T-helper 2 cell treated with Interferon-gamma antibody and Interleukin-4, amounts not matched to agents 5 μg/mL and 100 μg/mL, for 36 hours (primary cell): Measurements from ENCODE around the gene CREBBP.
A peak's percentile ranks its signal among the peaks of the same experiment; 100 is the strongest.

Experiments used
- DNase-seq: peaks from one replicate; pipeline ENCODE4 v3.0.0; 2021; ENCODE audit warnings: low spot score
- H3K27ac Mint-ChIP-seq: one replicate; pipeline ENCODE4 v1.8.0; 2021; ENCODE audit warnings: mild to moderate bottlenecking, mixed read lengths
- H3K27me3 Mint-ChIP-seq: one replicate; pipeline ENCODE4 v1.8.0; 2021; ENCODE audit warnings: low read depth, mixed read lengths
- H3K36me3 Mint-ChIP-seq: one replicate; pipeline ENCODE4 v1.8.0; 2021; ENCODE audit warnings: low read depth, mixed read lengths
- H3K4me1 Mint-ChIP-seq: one replicate; pipeline ENCODE4 v1.8.0; 2021; ENCODE audit warnings: low read depth, mixed read lengths
- H3K4me3 Mint-ChIP-seq: one replicate; pipeline ENCODE4 v1.8.0; 2022; ENCODE audit warnings: mild to moderate bottlenecking, moderate library complexity, mixed read lengths
- H3K9me3 Mint-ChIP-seq: one replicate; pipeline ENCODE4 v1.8.0; 2021; ENCODE audit warnings: mixed read lengths

Gene CREBBP

DNA sequence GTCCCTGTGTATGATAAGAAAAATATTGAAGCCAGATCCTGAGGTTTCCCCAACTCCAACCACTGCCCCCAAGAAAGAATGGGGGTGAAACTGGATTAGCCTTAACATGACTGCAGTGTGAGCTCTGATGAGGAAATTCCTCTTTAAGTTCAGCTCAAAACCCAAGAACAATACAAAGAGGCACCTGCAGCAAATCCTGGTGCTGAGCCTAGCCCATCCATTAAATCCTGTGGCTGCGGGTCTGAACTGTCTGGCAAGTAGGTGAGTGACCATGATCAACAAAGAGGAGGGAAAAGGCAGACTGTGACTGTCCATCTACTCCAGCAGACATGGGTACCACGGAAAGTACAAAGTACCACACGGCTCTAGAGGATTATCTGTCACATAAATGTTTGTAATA, 64.2 kb downstream of the CREBBP start:
- H3K27me3 Mint-ChIP-seq, result no peaks in the 10 kb centered on the region
- H3K4me3 Mint-ChIP-seq, result no peak overlapping the region
- no peak for DNase-seq
- H3K27ac Mint-ChIP-seq, result no peak overlapping the region
- no peaks in the 10 kb centered on the region for H3K9me3 Mint-ChIP-seq
- peaks cover 3% of the 10 kb centered on the region for H3K36me3 Mint-ChIP-seq
- peaks cover 44% of the 10 kb centered on the region for H3K4me1 Mint-ChIP-seq

DNA sequence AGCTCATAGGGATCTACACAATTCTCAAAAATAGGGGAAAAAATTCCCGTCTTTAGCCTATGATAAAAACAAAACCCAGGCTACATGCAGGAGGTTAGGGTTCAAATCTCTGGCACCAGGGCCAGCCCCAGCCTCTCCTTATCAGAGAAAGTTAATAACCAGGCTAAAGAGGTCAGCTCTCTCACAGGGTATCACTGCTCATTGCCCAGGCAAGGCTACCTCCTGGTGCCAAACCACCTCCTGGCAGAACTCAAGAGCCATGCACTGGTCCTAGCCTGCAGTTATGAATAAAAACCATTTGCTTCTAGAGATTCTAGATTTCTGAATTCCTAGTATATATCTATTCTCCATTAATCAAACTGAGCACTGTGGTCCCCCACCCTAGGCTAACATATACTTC, 65.8 kb downstream of the CREBBP start:
- Mint-ChIP-seq H3K36me3 (peaks cover 16% of the 10 kb centered on the region), H3K27ac (no peak overlapping the region), H3K27me3 (no peaks in the 10 kb centered on the region), H3K4me3 (no peak overlapping the region), H3K9me3 (no peaks in the 10 kb centered on the region), H3K4me1 (peaks cover 48% of the 10 kb centered on the region)
- no peak for DNase-seq

DNA sequence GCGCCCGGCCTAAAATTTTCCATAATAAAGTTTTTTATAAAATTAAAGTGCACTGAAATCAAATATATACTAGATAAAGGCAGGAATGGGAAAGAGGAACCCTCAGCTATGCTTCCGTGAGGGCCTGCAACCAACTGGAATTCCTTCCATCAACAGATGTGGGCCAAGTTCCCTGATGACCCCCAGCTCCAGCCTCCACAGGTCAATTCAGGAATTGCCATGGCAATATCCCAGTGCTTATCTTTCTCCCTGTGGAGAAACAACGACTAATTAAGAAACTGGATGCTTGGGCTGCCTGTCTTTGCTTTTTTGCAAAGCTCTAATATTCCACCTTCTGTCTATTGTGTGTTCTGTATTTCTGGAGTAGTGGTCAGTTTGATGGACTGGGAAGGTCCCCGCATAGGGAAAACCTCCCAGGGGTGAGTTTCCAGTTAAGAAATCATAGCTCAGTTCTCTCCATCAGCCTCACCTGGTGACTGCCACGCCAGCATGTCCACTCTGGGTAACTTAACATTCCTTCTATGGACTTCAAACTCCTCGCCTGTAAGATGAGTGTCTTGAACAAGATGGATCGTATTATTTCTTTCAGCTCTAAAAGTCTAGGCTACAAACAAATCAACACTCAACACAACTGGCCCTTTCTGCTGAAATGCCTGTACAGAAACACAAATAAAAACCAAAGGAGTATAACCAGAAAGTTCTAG, 67.9 kb downstream of the CREBBP start:
- peaks cover 51% of the 10 kb centered on the region for H3K4me1 Mint-ChIP-seq
- H3K36me3 Mint-ChIP-seq, result peaks cover 33% of the 10 kb centered on the region
- no peaks in the 10 kb centered on the region for H3K27me3 Mint-ChIP-seq
- no peak for DNase-seq
- H3K9me3 Mint-ChIP-seq, result no peaks in the 10 kb centered on the region
- H3K27ac Mint-ChIP-seq, result no peak overlapping the region
- no peak overlapping the region for H3K4me3 Mint-ChIP-seq

DNA sequence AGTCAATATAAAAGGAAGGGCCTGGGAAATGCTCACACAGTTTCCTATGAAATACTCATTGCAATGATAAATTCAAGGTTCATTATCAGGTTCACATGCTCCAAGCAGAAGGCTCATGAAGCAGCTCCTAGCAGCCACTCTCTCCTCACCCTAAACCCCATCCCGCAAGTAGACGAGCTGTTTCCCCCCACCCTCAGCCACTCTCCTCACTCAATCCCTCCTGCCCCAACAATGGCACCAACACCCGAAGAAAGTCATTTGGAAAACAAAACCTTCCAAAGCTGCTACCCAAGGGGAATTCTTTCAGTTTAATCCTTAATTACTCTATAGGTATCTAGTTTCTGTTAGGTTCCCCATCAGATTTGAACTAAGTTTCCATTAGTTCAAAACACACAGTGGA, 69.7 kb downstream of the CREBBP start:
- no peaks in the 10 kb centered on the region for H3K27me3 Mint-ChIP-seq
- no peak overlapping the region for H3K4me3 Mint-ChIP-seq
- DNase-seq, result no peak
- peaks cover 51% of the 10 kb centered on the region for H3K36me3 Mint-ChIP-seq
- no peaks in the 10 kb centered on the region for H3K9me3 Mint-ChIP-seq
- H3K27ac Mint-ChIP-seq, result peak overlapping the region; percentile 28
- peaks cover 59% of the 10 kb centered on the region for H3K4me1 Mint-ChIP-seq

DNA sequence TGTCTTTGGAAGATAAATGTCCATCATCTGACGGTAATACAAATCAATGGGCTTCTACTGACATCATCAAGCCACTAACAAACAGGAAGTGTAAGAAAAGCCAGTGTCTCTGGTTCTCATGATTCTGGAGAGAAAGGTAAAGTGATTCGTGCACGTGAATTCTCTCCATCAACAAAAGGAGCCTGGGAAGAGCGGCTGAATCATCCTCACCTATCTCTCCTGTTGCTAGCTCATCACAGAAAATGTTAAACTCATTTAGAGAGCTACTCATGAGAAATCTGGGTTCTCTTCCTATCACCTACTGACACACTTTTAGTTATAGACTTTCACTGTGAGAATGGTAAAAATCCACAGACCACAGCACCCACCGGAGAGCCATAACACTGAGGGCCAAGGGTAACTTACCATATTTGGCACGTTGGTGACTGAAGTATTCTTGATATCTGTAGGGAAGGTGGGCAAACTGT, 70.3 kb downstream of the CREBBP start:
- Mint-ChIP-seq H3K9me3 (no peaks in the 10 kb centered on the region), H3K4me1 (peaks cover 62% of the 10 kb centered on the region), H3K27ac (no peak overlapping the region), H3K27me3 (no peaks in the 10 kb centered on the region), H3K4me3 (no peak overlapping the region), H3K36me3 (peaks cover 54% of the 10 kb centered on the region)
- DNase-seq, result no peak

DNA sequence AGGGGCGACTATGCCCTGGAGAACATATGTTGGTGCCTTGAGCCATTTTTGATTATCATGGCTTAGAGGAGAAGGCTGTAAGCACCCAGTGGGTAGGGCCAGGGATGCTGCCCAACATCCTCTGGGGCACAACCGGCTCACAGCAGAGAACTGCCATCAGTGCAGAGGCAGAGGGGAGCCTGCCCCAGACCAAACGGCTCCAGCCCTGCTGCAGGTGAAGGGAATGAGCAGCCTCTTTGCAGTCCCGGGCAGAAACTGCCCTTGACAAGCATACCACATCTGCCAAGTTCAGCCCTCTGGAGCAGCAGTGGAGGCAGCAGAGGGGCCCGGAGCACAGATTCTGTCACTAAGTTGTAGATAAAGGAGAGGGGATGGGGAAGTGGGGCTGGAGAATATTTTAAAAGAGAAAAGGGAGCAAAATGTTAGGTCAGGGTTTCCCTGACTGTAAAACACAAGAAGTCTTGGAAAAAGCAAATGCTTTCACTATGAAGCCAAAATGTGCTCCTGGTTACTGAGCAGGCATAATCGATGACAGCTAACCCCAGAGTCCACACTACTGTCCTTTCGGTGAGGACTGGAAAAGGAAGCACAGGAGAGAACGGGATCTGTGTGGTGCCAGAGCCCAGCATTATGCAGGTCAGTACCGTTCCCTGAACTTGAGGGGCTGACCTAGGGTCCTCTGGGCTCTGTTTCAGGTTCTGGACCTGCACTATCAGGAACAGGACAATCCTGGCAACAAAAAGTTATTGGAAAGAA, 72.0 kb downstream of the CREBBP start:
- peaks cover 56% of the 10 kb centered on the region for H3K36me3 Mint-ChIP-seq
- no peaks in the 10 kb centered on the region for H3K9me3 Mint-ChIP-seq
- H3K4me1 Mint-ChIP-seq, result peaks cover 67% of the 10 kb centered on the region
- H3K27me3 Mint-ChIP-seq, result no peaks in the 10 kb centered on the region
- no peak for DNase-seq
- peak overlapping the region; percentile 63 for H3K4me3 Mint-ChIP-seq
- H3K27ac Mint-ChIP-seq, result peak overlapping the region; percentile 85

DNA sequence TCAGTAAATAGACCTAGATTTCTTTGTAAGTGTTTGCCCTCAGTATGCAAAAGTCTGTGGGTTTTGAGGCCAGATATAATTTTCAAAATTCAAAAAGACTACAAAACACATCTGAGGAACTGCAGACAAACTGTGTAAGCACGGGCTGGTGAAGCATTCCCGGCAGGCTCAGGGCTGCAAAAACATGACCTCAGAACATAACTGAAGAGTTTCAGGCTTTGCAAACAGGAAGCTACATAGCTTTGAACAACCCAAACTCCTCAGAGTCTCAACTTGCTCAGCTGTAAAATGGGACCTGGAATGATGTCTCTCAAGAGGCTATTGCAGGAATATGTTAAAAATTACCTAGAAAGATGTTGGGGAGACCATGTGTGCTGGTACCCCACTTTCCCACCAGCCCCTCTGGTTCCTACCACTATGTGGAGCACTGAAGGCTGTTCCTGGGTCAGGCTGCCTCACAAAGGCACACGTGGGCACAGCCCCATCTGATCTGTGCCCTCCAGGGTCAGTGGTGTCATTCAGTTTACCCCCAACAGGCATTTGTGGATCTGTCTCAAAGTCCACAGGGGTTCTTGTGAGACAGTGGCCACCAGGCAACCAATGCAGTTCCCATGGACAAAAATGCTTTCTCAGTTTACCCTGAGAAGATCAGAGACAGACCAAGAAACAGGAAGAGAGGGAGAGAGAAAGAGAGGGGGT, 72.9 kb downstream of the CREBBP start:
- Mint-ChIP-seq H3K27me3 (no peaks in the 10 kb centered on the region), H3K4me3 (peak overlapping the region; percentile 63), H3K27ac (peak overlapping the region; percentile 85), H3K9me3 (no peaks in the 10 kb centered on the region), H3K4me1 (peaks cover 64% of the 10 kb centered on the region), H3K36me3 (peaks cover 57% of the 10 kb centered on the region)
- no peak for DNase-seq

DNA sequence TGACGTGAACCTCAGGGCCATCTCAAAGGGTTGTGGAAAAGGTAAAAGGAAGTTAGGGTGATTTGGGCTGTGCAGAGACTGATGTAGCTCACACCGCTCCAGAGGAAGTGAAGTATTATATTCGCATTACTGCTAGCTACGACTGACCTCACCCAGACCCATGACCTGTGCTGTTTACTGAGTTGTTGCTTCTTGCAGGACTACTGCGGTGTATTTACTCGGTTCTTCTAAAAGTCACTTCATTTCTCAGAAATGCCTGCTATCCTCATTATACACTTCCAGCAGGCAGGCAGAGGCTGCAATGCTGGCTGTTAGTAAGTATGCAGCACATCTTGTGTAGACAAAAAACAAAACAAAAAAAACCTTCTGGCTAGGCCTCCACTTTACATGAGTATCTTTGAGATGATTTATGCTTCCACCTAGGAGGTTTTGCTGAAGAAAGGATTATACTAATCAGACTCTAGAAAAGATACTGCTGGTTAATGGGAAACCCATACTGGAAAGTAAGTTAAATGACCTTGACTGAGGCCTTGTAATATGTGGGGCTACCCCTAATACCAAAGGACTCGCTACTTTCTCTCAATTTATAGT, 76.0 kb downstream of the CREBBP start:
- Mint-ChIP-seq H3K9me3 (no peaks in the 10 kb centered on the region), H3K4me1 (peaks cover 57% of the 10 kb centered on the region), H3K36me3 (peaks cover 58% of the 10 kb centered on the region), H3K4me3 (no peak overlapping the region), H3K27ac (no peak overlapping the region), H3K27me3 (no peaks in the 10 kb centered on the region)
- DNase-seq, result no peak

DNA sequence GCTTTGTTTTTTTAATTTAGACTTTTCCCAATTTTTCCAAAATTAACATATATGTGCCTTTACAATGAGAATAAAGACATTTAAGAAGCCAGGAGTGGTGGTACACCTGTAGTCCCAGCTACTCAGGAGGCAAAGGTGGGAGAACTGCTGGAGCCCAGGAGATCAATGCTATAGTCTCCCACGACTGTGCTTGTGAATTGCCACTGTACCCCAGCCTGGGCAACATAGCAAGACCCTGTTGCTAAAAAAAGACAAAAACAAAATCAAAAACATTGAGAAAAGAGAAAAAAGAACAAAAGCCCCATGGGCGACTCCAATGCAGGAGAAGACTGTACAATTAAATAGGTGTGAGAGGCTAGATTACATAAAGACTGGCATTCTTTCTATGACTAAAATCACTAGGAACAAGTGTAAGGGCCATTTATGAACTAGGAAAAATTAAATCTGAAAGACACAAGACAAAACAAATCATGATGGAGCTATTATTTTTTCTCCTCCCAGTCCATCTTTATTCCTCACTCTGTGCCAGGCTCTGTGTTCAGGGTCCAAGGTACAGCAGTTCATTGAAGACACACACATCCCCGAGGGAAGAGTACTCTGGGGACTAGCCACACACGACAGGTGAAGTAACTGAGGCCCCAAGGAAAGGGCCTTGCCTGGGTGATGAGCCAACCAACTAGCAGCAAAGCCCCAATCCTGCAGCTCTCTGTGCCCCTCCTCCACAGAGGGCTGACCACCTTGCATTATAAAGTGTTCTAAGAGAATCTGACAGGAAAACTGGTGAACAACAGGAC, 79.8 kb downstream of the CREBBP start:
- no peak overlapping the region for H3K27ac Mint-ChIP-seq
- no peaks in the 10 kb centered on the region for H3K9me3 Mint-ChIP-seq
- peaks cover 56% of the 10 kb centered on the region for H3K4me1 Mint-ChIP-seq
- H3K27me3 Mint-ChIP-seq, result peaks cover 4% of the 10 kb centered on the region
- no peak overlapping the region for H3K4me3 Mint-ChIP-seq
- peaks cover 31% of the 10 kb centered on the region for H3K36me3 Mint-ChIP-seq
- DNase-seq, result no peak

DNA sequence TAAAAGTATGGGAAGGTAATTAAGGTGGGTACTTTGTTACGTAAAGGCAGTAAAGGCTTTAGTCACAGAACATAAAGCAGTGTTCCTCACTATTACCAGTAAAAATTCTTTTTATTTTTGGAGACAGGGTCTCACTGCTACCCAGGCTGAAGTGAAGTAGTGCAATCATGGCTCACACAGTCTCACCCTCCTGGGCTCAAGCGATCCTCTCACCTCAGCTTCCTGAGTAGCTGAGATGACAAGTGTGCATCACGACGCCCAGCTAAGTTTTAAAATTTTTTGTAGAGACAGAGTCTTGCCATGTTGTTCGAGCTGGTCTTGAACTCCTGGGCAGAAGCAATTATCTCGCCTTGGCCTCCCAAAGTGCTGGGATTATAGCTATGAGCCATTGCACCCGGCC, 80.5 kb downstream of the CREBBP start:
- Mint-ChIP-seq H3K27ac (no peak overlapping the region), H3K27me3 (peaks cover 4% of the 10 kb centered on the region), H3K4me1 (peaks cover 53% of the 10 kb centered on the region), H3K4me3 (no peak overlapping the region), H3K36me3 (peaks cover 26% of the 10 kb centered on the region), H3K9me3 (no peaks in the 10 kb centered on the region)
- DNase-seq, result no peak

DNA sequence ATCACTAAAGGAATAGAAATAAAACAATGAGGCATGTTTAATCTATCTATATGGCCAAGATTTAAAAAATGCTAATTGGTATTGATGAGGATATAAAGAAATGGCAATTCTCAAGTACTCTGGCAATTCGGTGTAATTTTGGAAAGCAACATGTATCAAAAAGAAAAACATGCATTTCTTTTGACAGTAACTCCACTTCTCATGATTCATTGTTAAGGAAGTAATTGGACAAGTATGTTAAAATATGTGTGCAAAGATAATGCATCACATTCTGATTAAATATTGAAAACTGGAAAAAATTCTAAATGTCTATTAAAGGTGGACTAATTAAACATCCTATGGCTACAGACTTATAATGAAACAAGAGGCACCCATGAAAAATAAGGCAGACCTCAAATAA, 81.2 kb downstream of the CREBBP start:
- Mint-ChIP-seq H3K9me3 (no peaks in the 10 kb centered on the region), H3K36me3 (peaks cover 26% of the 10 kb centered on the region), H3K4me3 (no peak overlapping the region), H3K27ac (no peak overlapping the region), H3K4me1 (peaks cover 51% of the 10 kb centered on the region), H3K27me3 (peaks cover 5% of the 10 kb centered on the region)
- DNase-seq, result no peak

DNA sequence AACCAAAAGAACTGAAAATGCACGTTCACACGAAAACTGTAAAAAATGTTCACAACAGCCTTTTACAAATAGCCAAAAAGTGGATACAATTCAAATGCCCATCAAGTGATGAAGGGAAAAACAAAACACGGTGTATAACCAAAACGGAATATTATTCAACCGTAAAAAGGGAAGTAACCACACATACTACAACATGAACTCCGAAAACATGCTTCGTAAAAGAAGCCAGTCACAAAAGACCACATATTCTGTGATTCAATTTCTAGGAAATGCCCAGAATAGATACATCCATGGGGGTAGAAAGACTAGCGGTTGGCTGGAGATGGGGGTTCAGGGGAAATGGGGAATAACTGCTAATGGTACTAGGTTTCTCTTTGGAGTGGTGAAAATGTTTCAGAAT, 81.7 kb downstream of the CREBBP start:
- peaks cover 24% of the 10 kb centered on the region for H3K36me3 Mint-ChIP-seq
- no peak for DNase-seq
- H3K4me1 Mint-ChIP-seq, result peaks cover 50% of the 10 kb centered on the region
- no peak overlapping the region for H3K27ac Mint-ChIP-seq
- no peaks in the 10 kb centered on the region for H3K9me3 Mint-ChIP-seq
- peaks cover 5% of the 10 kb centered on the region for H3K27me3 Mint-ChIP-seq
- no peak overlapping the region for H3K4me3 Mint-ChIP-seq
